GM12875 (cell line): ENCODE results near the gene RPS6KA3.
A peak's percentile ranks its signal among the peaks of the same experiment; 100 is the strongest.
"Not testable (repeated sequence)": the region's sequence is repeated elsewhere in the genome, so short reads cannot be mapped to it uniquely, and the experiment has no call there.

Experiments used
- H3K4me3 ChIP-seq: one replicate; pipeline ENCODE4 v1.5.1; 2011; ENCODE audit warnings: low read depth, low read length, control low read depth
- TF ChIP-seq, protein P1 (sequence below): IDR thresholded peaks from 2 replicates; pipeline ENCODE4 v1.5.1; 2011; ENCODE audit warnings: low read depth, mild to moderate bottlenecking, control low read depth, inconsistent platforms, low read length, moderate library complexity, borderline replicate concordance; ENCODE audit not compliant: insufficient read depth

Gene RPS6KA3

DNA sequence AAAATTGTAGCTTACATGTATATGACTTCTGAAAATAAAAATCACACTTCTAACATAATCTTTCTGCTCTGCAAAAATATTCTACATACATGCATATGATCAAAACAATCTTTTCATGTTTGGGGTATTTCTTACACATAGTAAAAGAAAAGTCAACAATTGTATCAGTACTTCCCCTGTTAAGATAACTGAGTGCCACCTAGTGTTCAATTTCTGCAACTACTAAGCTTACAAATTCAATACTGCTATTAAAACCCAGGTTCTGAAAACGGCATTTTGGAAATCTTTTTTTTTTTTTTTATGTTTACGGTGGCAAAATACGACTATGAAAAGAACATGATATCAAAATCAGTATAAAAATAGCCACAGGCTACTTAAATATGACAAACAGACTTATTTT lies 139.3 kb downstream of the RPS6KA3 start:
- TF ChIP-seq, protein P1, sequence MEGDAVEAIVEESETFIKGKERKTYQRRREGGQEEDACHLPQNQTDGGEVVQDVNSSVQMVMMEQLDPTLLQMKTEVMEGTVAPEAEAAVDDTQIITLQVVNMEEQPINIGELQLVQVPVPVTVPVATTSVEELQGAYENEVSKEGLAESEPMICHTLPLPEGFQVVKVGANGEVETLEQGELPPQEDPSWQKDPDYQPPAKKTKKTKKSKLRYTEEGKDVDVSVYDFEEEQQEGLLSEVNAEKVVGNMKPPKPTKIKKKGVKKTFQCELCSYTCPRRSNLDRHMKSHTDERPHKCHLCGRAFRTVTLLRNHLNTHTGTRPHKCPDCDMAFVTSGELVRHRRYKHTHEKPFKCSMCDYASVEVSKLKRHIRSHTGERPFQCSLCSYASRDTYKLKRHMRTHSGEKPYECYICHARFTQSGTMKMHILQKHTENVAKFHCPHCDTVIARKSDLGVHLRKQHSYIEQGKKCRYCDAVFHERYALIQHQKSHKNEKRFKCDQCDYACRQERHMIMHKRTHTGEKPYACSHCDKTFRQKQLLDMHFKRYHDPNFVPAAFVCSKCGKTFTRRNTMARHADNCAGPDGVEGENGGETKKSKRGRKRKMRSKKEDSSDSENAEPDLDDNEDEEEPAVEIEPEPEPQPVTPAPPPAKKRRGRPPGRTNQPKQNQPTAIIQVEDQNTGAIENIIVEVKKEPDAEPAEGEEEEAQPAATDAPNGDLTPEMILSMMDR, result 0 out of 2 replicates have a peak, but pooled peaks have one; percentile 3

DNA sequence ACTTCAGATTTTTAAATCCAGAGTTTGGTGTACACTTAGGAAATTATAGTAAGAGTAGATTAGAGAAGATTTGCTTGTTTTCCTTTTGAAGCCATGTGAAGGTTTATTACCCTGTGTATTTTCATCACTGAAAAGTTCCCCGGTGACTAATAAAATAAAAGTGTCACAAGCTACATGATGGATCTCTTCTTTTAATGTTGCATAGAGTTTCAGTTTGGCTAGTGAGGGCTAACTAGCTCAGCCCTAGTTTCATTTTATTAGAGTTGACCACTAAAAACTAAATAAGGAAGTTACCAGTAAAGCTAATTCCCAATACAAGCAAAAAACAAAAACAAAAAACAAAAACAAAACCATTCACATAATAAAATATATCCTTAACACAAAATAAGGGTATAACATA lies 139.9 kb downstream of the RPS6KA3 start:
- not testable (repeated sequence) for H3K4me3 ChIP-seq

More for the DNA sequence above, 139.3 kb downstream of the RPS6KA3 start:
- not testable (repeated sequence) for H3K4me3 ChIP-seq

GRCh38 chrX:20124964-20125363 lies 141.7 kb downstream of the RPS6KA3 start:
- no peak overlapping the region for H3K4me3 ChIP-seq
- TF ChIP-seq, protein P1, result no peak

DNA sequence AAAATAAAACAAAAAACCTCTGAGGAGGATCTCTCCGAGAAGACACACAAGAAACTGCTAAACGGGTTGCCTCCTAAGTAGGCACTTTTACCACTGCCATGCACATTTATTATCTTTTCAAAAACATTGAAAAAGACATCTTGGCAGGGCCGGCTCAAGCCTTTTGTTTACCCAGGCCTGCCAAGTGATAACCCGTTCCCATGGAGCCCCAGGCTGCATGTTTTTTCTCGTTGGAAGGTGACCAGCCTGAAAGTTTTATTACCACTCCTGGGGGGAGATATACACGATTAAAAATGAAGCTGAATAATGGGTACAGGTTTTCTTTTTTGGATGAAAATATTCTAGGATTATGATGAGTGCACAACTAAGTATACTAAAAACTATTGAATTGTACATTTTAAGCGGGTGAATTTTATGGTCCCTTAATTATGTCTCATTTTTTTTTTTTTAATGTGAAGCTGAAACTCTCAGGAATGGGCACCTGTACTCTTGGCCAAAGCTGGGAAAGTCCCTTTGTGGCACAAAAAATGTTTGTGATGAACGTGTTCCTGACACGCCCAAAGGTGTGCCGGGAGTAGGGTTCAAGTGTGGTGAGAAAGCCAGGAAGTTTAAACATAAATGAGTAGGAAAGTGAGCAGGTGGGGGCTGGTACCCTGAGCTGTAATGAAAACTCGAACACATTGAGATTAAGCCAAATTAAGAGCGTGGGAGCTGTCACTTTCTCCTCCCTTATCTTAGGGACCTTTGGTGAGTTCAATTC lies 148.5 kb downstream of the RPS6KA3 start:
- TF ChIP-seq, protein P1, result no peak
- H3K4me3 ChIP-seq, result no peak overlapping the region

DNA sequence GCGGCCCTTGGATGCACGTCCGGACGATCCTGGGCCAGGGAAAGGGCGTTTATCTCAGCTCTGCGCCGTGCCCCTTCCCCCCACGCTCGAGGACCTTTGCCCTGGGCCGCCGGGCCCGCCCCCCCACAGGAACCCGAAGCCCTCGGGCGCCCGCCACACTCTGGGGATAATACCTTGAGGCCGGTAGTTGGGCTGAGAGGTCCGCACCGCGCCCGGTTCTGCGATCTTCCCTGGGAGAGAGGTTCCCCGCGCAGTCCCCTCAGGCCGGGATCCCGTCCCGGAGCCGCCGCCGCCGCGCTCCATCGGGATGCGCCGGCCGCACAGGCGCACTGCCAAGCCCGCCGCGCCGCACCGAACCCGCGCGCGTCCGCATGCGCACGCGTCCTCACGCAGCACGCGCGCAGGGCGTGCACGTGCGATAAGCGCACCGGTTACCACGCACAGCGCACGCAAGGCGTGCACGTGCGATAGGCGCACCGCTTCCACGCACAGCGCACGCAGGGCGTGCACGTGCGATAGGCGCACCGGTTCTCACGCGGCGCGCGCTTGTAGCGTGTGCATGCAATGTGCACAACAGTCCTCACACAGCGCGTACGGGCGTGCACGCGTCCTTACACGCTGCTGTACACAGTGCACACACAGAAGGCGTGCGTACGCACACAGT lies 150.0 kb downstream of the RPS6KA3 start, which contains the start of gene MAP7D2:
Gene MAP7D2, minus strand, starts transcription at position 331 of the 664 bp plus-strand sequence. Its CDS starts 28 bp downstream, at position 303.
- no peak within 1 kb of the TSS for H3K4me3 ChIP-seq
- TF ChIP-seq, protein P1, result no peak

- TF ChIP-seq, protein P1, result no peak
- H3K4me3 ChIP-seq, result no peak overlapping the region
Measured at GRCh38 chrX:20116087-20116576, 150.6 kb downstream of the RPS6KA3 start.

- no peak overlapping the region for H3K4me3 ChIP-seq
- TF ChIP-seq, protein P1, result no peak
Measured at GRCh38 chrX:20112022-20112774, 154.5 kb downstream of the RPS6KA3 start.
